HG03039 (cell line): Measurements from ENCODE around the gene CSRNP2.
"Not testable (repeated sequence)": the region's sequence is repeated elsewhere in the genome, so short reads cannot be mapped to it uniquely, and the experiment has no call there.

Experiments
- ATAC-seq: cut with Tn5 transposase; IDR thresholded peaks from one replicate; pipeline ENCODE4 v1.9.1; 2021; ENCODE audit warnings: mild to moderate bottlenecking, moderate library complexity; ENCODE audit not compliant: unreplicated experiment

Gene CSRNP2

GRCh38 chr12:51078866-51079265 lies 4.5 kb downstream of the CSRNP2 start:
- not testable (repeated sequence) for ATAC-seq

GRCh38 chr12:51078346-51078745 lies 5.0 kb downstream of the CSRNP2 start:
- ATAC-seq, result not testable (repeated sequence)

- no peak for ATAC-seq
Measured at GRCh38 chr12:51077930-51078329, 5.5 kb downstream of the CSRNP2 start.

- ATAC-seq, result no peak
Measured at GRCh38 chr12:51076236-51076930, 7.0 kb downstream of the CSRNP2 start.

GRCh38 chr12:51075390-51075789 lies 8.0 kb downstream of the CSRNP2 start:
- no peak for ATAC-seq

GRCh38 chr12:51071663-51072062 lies 11.7 kb downstream of the CSRNP2 start:
- no peak for ATAC-seq

GRCh38 chr12:51070004-51070403 lies 13.4 kb downstream of the CSRNP2 start:
- no peak for ATAC-seq

- ATAC-seq, result no peak
Measured at GRCh38 chr12:51067771-51068170, 15.6 kb downstream of the CSRNP2 start.

GRCh38 chr12:51067229-51067628 lies 16.2 kb downstream of the CSRNP2 start:
- ATAC-seq, result no peak

GRCh38 chr12:51065530-51065929 lies 17.9 kb downstream of the CSRNP2 start:
- ATAC-seq, result no peak

- ATAC-seq, result no peak
Measured at GRCh38 chr12:51062631-51063397, 20.6 kb downstream of the CSRNP2 start.

GRCh38 chr12:51059086-51059485 lies 24.3 kb downstream of the CSRNP2 start:
- no peak for ATAC-seq

- ATAC-seq, result no peak
Measured at GRCh38 chr12:51056242-51056641, 27.2 kb downstream of the CSRNP2 start.

- no peak for ATAC-seq
Measured at GRCh38 chr12:51055060-51055459, 28.3 kb downstream of the CSRNP2 start.

GRCh38 chr12:51051787-51052186 lies 31.6 kb downstream of the CSRNP2 start:
- ATAC-seq, result no peak

GRCh38 chr12:51049525-51049924 lies 33.9 kb downstream of the CSRNP2 start:
- ATAC-seq, result no peak

GRCh38 chr12:51048661-51049251 lies 34.6 kb downstream of the CSRNP2 start:
- ATAC-seq, result no peak

GRCh38 chr12:51047655-51048540 lies 35.5 kb downstream of the CSRNP2 start, which contains the start of gene LETMD1:
TSS of gene LETMD1 (plus strand) at chr12:51048327. CDS start at chr12:51048357, 30 bp downstream.
- peak; percentile 97 for ATAC-seq

- ATAC-seq, result no peak
Measured at GRCh38 chr12:51036279-51036678, 47.1 kb downstream of the CSRNP2 start.

GRCh38 chr12:51033457-51034089 lies 49.8 kb downstream of the CSRNP2 start:
- no peak for ATAC-seq
